Measurements from ENCODE around the gene ERVMER34-1.
A peak's percentile ranks its signal among the peaks of the same experiment; 100 is the strongest.

The ERVMER34-1 gene

GRCh38 chr4:52750819-52751486, at the start of gene ERVMER34-1:
Gene ERVMER34-1, minus strand, starts transcription at chr4:52751425. Its CDS starts 5,905 bp downstream, at chr4:52745520.
- DNase-seq (ENCODE audit: low read depth in 2 of 2), result no peak

GRCh38 chr4:52799813-52800212, 48.6 kb upstream of the ERVMER34-1 start:
- no peak for DNase-seq (ENCODE audit: low read depth in 2 of 2)

GRCh38 chr4:52795533-52795932, 44.3 kb upstream of the ERVMER34-1 start:
- no peak for DNase-seq (ENCODE audit: low read depth in 2 of 2)

GRCh38 chr4:52791936-52792335, 40.7 kb upstream of the ERVMER34-1 start:
- no peak for DNase-seq (ENCODE audit: low read depth in 2 of 2)

GRCh38 chr4:52789774-52790173, 38.5 kb upstream of the ERVMER34-1 start:
- no peak for DNase-seq (ENCODE audit: low read depth in 2 of 2)

- DNase-seq (ENCODE audit: low read depth in 2 of 2), result no peak
These were observed 37.6 kb upstream of the ERVMER34-1 start for GRCh38 chr4:52788806-52789205.

- no peak for DNase-seq (ENCODE audit: low read depth in 2 of 2)
These were observed 31.8 kb upstream of the ERVMER34-1 start for GRCh38 chr4:52783069-52783468.

- DNase-seq (ENCODE audit: low read depth in 2 of 2), result no peak
These were observed 29.6 kb upstream of the ERVMER34-1 start for GRCh38 chr4:52780617-52781354.

GRCh38 chr4:52780206-52780605, 29.0 kb upstream of the ERVMER34-1 start:
- DNase-seq (ENCODE audit: low read depth in 2 of 2), result no peak

- DNase-seq (ENCODE audit: low read depth in 2 of 2), result no peak
These were observed 9.0 kb upstream of the ERVMER34-1 start for GRCh38 chr4:52760256-52760655.

GRCh38 chr4:52755426-52755825, 4.2 kb upstream of the ERVMER34-1 start:
- no peak for DNase-seq (ENCODE audit: low read depth in 2 of 2)

- DNase-seq (ENCODE audit: low read depth in 2 of 2), result no peak
These were observed 1.7 kb upstream of the ERVMER34-1 start for GRCh38 chr4:52752936-52753335.

GRCh38 chr4:52751487-52751911, 274 bp upstream of the ERVMER34-1 start:
- DNase-seq (ENCODE audit: low read depth in 2 of 2), result no peak

- DNase-seq (ENCODE audit: low read depth in 2 of 2), result no peak
These were observed 1.0 kb downstream of the ERVMER34-1 start for GRCh38 chr4:52750213-52750612.

GRCh38 chr4:52748432-52748831, 2.8 kb downstream of the ERVMER34-1 start:
- DNase-seq (ENCODE audit: low read depth in 2 of 2), result no peak

- DNase-seq (ENCODE audit: low read depth in 2 of 2), result no peak
These were observed 6.6 kb downstream of the ERVMER34-1 start for GRCh38 chr4:52744588-52744987.

- DNase-seq (ENCODE audit: low read depth in 2 of 2), result no peak
These were observed 7.7 kb downstream of the ERVMER34-1 start for GRCh38 chr4:52743444-52744019.

GRCh38 chr4:52729586-52729985, 21.6 kb downstream of the ERVMER34-1 start:
- DNase-seq (ENCODE audit: low read depth in 2 of 2), result no peak

GRCh38 chr4:52728691-52729240, 22.5 kb downstream of the ERVMER34-1 start:
- no peak for DNase-seq (ENCODE audit: low read depth in 2 of 2)

GRCh38 chr4:52726826-52727580, 24.2 kb downstream of the ERVMER34-1 start:
- no peak for DNase-seq (ENCODE audit: low read depth in 2 of 2)

- peak; percentile 68 to 72 for DNase-seq (ENCODE audit: low read depth in 2 of 2)
These were observed 29.0 kb downstream of the ERVMER34-1 start for GRCh38 chr4:52721968-52722815.

Data from stimulated activated CD4-positive, alpha-beta T cell treated with anti-CD3 and anti-CD28 coated beads, Interleukin-1b, Interleukin-23, amount 100 ng/mL, for 1 hour (primary cell).